H1 (cell line): ENCODE measurements around the gene NKD2.

Source experiments
- ATF3 ChIP-seq: IDR thresholded peaks from 2 replicates; pipeline ENCODE4 v1.6.1; 2011; ENCODE audit warnings: low read depth, mild to moderate bottlenecking, low read length; ENCODE audit not compliant: insufficient read depth
- CHD2 ChIP-seq: IDR thresholded peaks from 2 replicates; pipeline ENCODE4 v1.6.1; 2012; ENCODE audit warnings: low read length, improper control_type of control experiment
- CTCF ChIP-seq, 3 experiments: IDR thresholded peaks; 1 replicate in 2 of 3; 2 replicates in 1 of 3; pipeline versions ENCODE4 v1.5.1 to v1.6.1; 2011; ENCODE audit warnings: low read length in 3 of 3, mild to moderate bottlenecking in 3 of 3, inconsistent platforms in 2 of 3, low read depth in 1 of 3, moderate library complexity in 1 of 3; ENCODE audit not compliant: insufficient read depth in 1 of 3; ENCODE audit errors: control extremely low read depth in 1 of 3
- GTF2F1 ChIP-seq: IDR thresholded peaks from 2 replicates; pipeline ENCODE4 v1.6.1; 2012; ENCODE audit warnings: low read depth, low read length, improper control_type of control experiment, borderline replicate concordance
- MAX ChIP-seq: IDR thresholded peaks from 2 replicates; pipeline ENCODE4 v1.6.1; 2012; ENCODE audit warnings: inconsistent platforms
- RFX5 ChIP-seq: IDR thresholded peaks from 2 replicates; pipeline ENCODE4 v1.6.1; 2011; ENCODE audit warnings: low read depth, low read length, improper control_type of control experiment, borderline replicate concordance
- SIN3A ChIP-seq, 2 experiments: IDR thresholded peaks in 1 of 2; conservative IDR thresholded peaks in 1 of 2; 2 replicates each; pipeline ENCODE4 v1.6.1; 2011 to 2012; ENCODE audit warnings: low read length in 2 of 2, improper control_type of control experiment in 1 of 2, low read depth in 1 of 2, mild to moderate bottlenecking in 1 of 2

DNA sequence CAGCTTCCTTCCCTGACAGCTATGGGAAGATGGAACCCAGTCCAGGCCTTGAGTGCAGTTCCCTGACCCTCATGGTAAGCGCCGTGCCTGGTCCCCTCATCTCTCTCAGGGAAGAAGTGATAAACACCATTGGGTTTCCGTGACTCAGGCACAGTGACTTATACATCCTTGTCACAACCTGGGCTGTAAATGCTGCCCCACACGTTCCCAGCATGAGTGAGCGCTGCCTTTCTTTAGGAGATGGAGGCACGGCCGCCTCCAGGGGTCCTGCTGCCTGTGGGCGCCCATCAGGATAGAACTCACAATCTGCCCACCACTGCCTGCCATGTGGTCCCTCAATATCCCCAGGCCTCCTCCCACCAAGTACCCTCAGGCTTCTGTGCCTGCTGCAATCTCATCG, 8.3 kb upstream of the NKD2 start:
- TF ChIP-seq CTCF (IDR thresholded peaks at IDR 0.05; ENCODE audit: control extremely low read depth in 1 of 3, insufficient read depth in 1 of 3, low read depth in 1 of 3, low read length in 3 of 3) (no peak), GTF2F1 (no peak), MAX (no peak), SIN3A (conservative IDR thresholded peaks at IDR 0.05 in 1 of 2, IDR thresholded peaks at IDR 0.05 in 1 of 2; ENCODE audit: low read depth in 1 of 2, low read length in 2 of 2) (no peak), ATF3 (no peak), RFX5 (no peak), CHD2 (no peak)
